PC-3 (cell line): Measurements from ENCODE around the gene SAT2. TPM values are rescaled to one million over a fixed set of nuclear protein-coding genes. Genes with fewer than 3 reads are reported as not detected.

Source experiments
- ATAC-seq: fragments of 200-7000 bp; cut with Tn5 transposase; 2 replicates; pipeline ENCODE4 v1.9.1; 2020; ENCODE audit warnings: mild to moderate bottlenecking, moderate library complexity
- BruUV-seq: library from RNA; stranded (reverse); fragments of 400-500 nt; replicated peaks from 2 replicates; lab custom pipeline; 2021; lab: Mats Ljungman, UMichigan
- CTCF ChIA-PET: fragments of 300-600 bp; sonication (Branson Sonifier 250); formaldehyde crosslinking; loops from one replicate; lab custom pipeline; 2022; ENCODE audit warnings: antibody characterized with exemption; lab: Charles Lee
- POLR2A ChIA-PET: fragments of 300-600 bp; sonication (Branson Sonifier 250); formaldehyde crosslinking; loops from one replicate; lab custom pipeline; 2022; ENCODE audit warnings: antibody characterized with exemption; ENCODE audit not compliant: unreplicated experiment; lab: Charles Lee
- DNase-seq: peaks from one replicate; pipeline ENCODE4 v3.0.0-alpha.2; 2015
- H2AFZ ChIP-seq: fragments of 300-600 bp; sonication (generic); 2 replicates; pipeline ENCODE4 v1.6.0; 2016; ENCODE audit warnings: antibody characterized with exemption, low read length
- H3F3A ChIP-seq: fragments of 300-600 bp; sonication (generic); one replicate; pipeline ENCODE4 v1.6.0; 2017; ENCODE audit warnings: antibody characterized with exemption, low read length, control low read depth, mild to moderate bottlenecking; ENCODE audit not compliant: unreplicated experiment
- H3K27ac ChIP-seq: fragments of 300-600 bp; sonication (generic); 2 replicates; pipeline ENCODE4 v1.5.1; 2016; ENCODE audit warnings: mild to moderate bottlenecking, low read length
- H3K27me3 ChIP-seq: fragments of 300-600 bp; sonication (generic); 2 replicates; pipeline ENCODE4 v1.6.1; 2016; ENCODE audit warnings: low read length, mixed read lengths
- H3K36me3 ChIP-seq: fragments of 300-600 bp; sonication (generic); 2 replicates; pipeline ENCODE4 v1.6.1; 2016; ENCODE audit warnings: low read depth, mixed run types, low read length, mixed read lengths
- H3K4me1 ChIP-seq: fragments of 300-600 bp; sonication (generic); 2 replicates; pipeline ENCODE4 v1.5.1; 2016; ENCODE audit warnings: low read length; ENCODE audit not compliant: insufficient read depth
- H3K4me2 ChIP-seq: fragments of 300-600 bp; sonication (generic); 2 replicates; pipeline ENCODE4 v1.6.0; 2016; ENCODE audit warnings: low read length
- H3K4me3 ChIP-seq: fragments of 300-600 bp; sonication (generic); 2 replicates; pipeline ENCODE4 v1.5.1; 2016; ENCODE audit warnings: mild to moderate bottlenecking, low read length, mixed read lengths
- H3K79me2 ChIP-seq: fragments of 300-600 bp; sonication (generic); 2 replicates; pipeline ENCODE4 v1.6.1; 2017; ENCODE audit warnings: low read length, mixed read lengths
- H3K9ac ChIP-seq: fragments of 300-600 bp; sonication (generic); 2 replicates; pipeline ENCODE4 v1.6.0; 2016; ENCODE audit warnings: mild to moderate bottlenecking, low read length
- H3K9me2 ChIP-seq: fragments of 300-600 bp; sonication (generic); replicated peaks from 2 replicates; pipeline ENCODE4 v1.6.1; 2016; ENCODE audit warnings: mixed run types, low read length, mixed read lengths
- H3K9me3 ChIP-seq: fragments of 300-600 bp; sonication (generic); 2 replicates; pipeline ENCODE4 v1.6.1; 2016; ENCODE audit warnings: low read length, mixed read lengths
- H4K20me1 ChIP-seq: fragments of 300-600 bp; sonication (generic); 2 replicates; pipeline ENCODE4 v1.6.1; 2016; ENCODE audit warnings: low read length, mixed read lengths
- CTCF ChIP-seq: fragments of 300-600 bp; sonication (generic); conservative IDR thresholded peaks from 2 replicates; pipeline ENCODE4 v1.5.1; 2017; ENCODE audit warnings: antibody characterized with exemption, low read depth, mild to moderate bottlenecking, low read length
- EZH2 ChIP-seq: fragments of 300-600 bp; sonication (generic); IDR thresholded peaks from one replicate; pipeline ENCODE4 v1.6.1; 2017; ENCODE audit warnings: antibody characterized with exemption, mild to moderate bottlenecking, low read length; ENCODE audit not compliant: unreplicated experiment
- EZH2phosphoT487 ChIP-seq: fragments of 300-600 bp; sonication (generic); IDR thresholded peaks from 2 replicates; pipeline ENCODE4 v1.6.1; 2018; ENCODE audit warnings: mild to moderate bottlenecking, antibody characterized with exemption, low read length, borderline replicate concordance
- intact Hi-C: fragments of 100-400 bp; cut with micrococcal nuclease; formaldehyde crosslinking; loops from 2 replicates; pipeline ENCODE4 v1.9.0; 2023
- total RNA-seq: library from RNA; depleted of rRNA; stranded (reverse); fragments of >200 nt; gene quantifications from 2 replicates; pipeline ENCODE4 v1.2.3, GENCODE V29; 2014; rRNA removed

SAT2 gene
- total RNA-seq, 1 experiment from 2014 or later: 33.1 TPM

GRCh38 chr17:7576432-7576937, 51.1 kb downstream of the SAT2 start:
- H3K9me2 ChIP-seq: no peaks in the 10 kb centered on the region
- H3K4me3 ChIP-seq: no peak overlapping the region
- H3F3A ChIP-seq: peaks cover 37% of the 10 kb centered on the region
- H3K27me3 ChIP-seq: no peaks in the 10 kb centered on the region
- intact Hi-C loops: loop anchor here (5.0 kb wide), 1 partner anchor 111 kb away; the partner anchor contains the start of genes TP53 and WRAP53
- H3K27ac ChIP-seq: no peak overlapping the region
- no peak overlapping the region for H3K9ac ChIP-seq
- no TSS peak for BruUV-seq
- no peak for ATAC-seq
- TF ChIP-seq EZH2: no peak
- no peak for TF ChIP-seq EZH2phosphoT487
- no peak for TF ChIP-seq CTCF
- H3K9me3 ChIP-seq: no peaks in the 10 kb centered on the region
- H3K4me2 ChIP-seq: peak overlapping the region; percentile 92; the same call in 1 of the 2 replicates
- peaks cover 53% of the 10 kb centered on the region for H3K36me3 ChIP-seq
- DNase-seq: no peak
- peaks cover 51% of the 10 kb centered on the region for H4K20me1 ChIP-seq
- POLR2A ChIA-PET: no interaction called here
- CTCF ChIA-PET: no interaction called here
- H3K4me1 ChIP-seq: peaks cover 56% of the 10 kb centered on the region
- peaks cover 56% of the 10 kb centered on the region for H3K79me2 ChIP-seq
- no peak overlapping the region for H2AFZ ChIP-seq

Other genes starting within 250 kb of the SAT2 start
- gene TNK1, start 246.7 kb downstream of the SAT2 start, total RNA-seq: 10.8 and 13.5 TPM in 2 replicates
- gene PLSCR3, start 233.3 kb downstream of the SAT2 start, total RNA-seq: 53.8 and 62.7 TPM in 2 replicates
- gene TMEM256, start 223.7 kb downstream of the SAT2 start, total RNA-seq: 56.6 and 82.4 TPM in 2 replicates
- 7.4 and 12.7 TPM in 2 replicates for gene NLGN2, start 220.0 kb downstream of the SAT2 start, total RNA-seq
- not detected in 2 replicates for gene SPEM1, start 207.5 kb downstream of the SAT2 start, total RNA-seq
- gene SPEM2, start 202.2 kb downstream of the SAT2 start, total RNA-seq: not detected in 2 replicates
- not detected in 2 replicates for gene SPEM3, start 199.0 kb downstream of the SAT2 start, total RNA-seq
- 14.0 and 17.9 TPM in 2 replicates for gene TMEM102, start 192.4 kb downstream of the SAT2 start, total RNA-seq
- 0.69 and 1.0 TPM in 2 replicates for gene FGF11, start 188.3 kb downstream of the SAT2 start, total RNA-seq
- gene CHRNB1, start 182.8 kb downstream of the SAT2 start, total RNA-seq: 2.1 and 2.9 TPM in 2 replicates
- gene ZBTB4, start 148.2 kb downstream of the SAT2 start, total RNA-seq: 14.7 and 18.4 TPM in 2 replicates
- not detected in 2 replicates for gene SLC35G6, start 146.4 kb downstream of the SAT2 start, total RNA-seq
- 47.1 and 95.7 TPM in 2 replicates for gene POLR2A, start 143.5 kb downstream of the SAT2 start, total RNA-seq
- 15.2 and 24.2 TPM in 2 replicates for gene TNFSF12, start 78.8 kb downstream of the SAT2 start, total RNA-seq
- 3.6 and 5.2 TPM in 2 replicates for gene TNFSF13, start 69.1 kb downstream of the SAT2 start, total RNA-seq
- gene SENP3, start 65.9 kb downstream of the SAT2 start, total RNA-seq: 82.8 and 88.7 TPM in 2 replicates
- gene CD68, start 48.2 kb downstream of the SAT2 start, total RNA-seq: 30.2 and 32.4 TPM in 2 replicates
- gene MPDU1, start 44.0 kb downstream of the SAT2 start, total RNA-seq: 71.0 and 94.1 TPM in 2 replicates
- 6.3 and 7.0 TPM in 2 replicates for gene SOX15, start 37.7 kb downstream of the SAT2 start, total RNA-seq
- 51.4 and 67.2 TPM in 2 replicates for gene FXR2, start 12.9 kb downstream of the SAT2 start, total RNA-seq
- not detected in 2 replicates for gene SHBG, start 2.3 kb upstream of the SAT2 start, total RNA-seq
- not detected in 2 replicates for gene ATP1B2, start 23.1 kb upstream of the SAT2 start, total RNA-seq
- gene TP53, start 59.7 kb upstream of the SAT2 start, total RNA-seq: 2.0 and 3.4 TPM in 2 replicates
- gene WRAP53, start 60.7 kb upstream of the SAT2 start, total RNA-seq: 18.0 and 22.6 TPM in 2 replicates
- gene EFNB3, start 77.4 kb upstream of the SAT2 start, total RNA-seq: 4.9 and 7.7 TPM in 2 replicates
- 0.62 and 0.92 TPM in 2 replicates for gene DNAH2, start 89.9 kb upstream of the SAT2 start, total RNA-seq
- gene KDM6B, start 206.4 kb upstream of the SAT2 start, total RNA-seq: 3.2 and 158 TPM in 2 replicates
- 1.5 TPM in 1 of 2 replicates, not detected in the other for gene TMEM88, start 227.2 kb upstream of the SAT2 start, total RNA-seq
- 403 and 409 TPM in 2 replicates for gene NAA38, start 229.7 kb upstream of the SAT2 start, total RNA-seq
- 16.7 and 23.1 TPM in 2 replicates for gene CYB5D1, start 230.2 kb upstream of the SAT2 start, total RNA-seq